Renal cortex interstitium (tissue), 11 donors: Measurements from ENCODE around the gene NOS1AP. TPM values are rescaled to one million over a fixed set of nuclear protein-coding genes. Genes with fewer than 3 reads are reported as not detected.

ENCODE experiments used
- DNase-seq, 11 donors: peaks; one replicate each; pipeline ENCODE4 v3.0.0-alpha.2; 2013; ENCODE audit warnings: low read depth in 9 of 11, low spot score in 4 of 11; ENCODE audit errors: extremely low read depth in 1 of 11
- polyA plus RNA-seq, 3 donors: library from polyadenylated mRNA; unstranded; fragments of 120-200 nt; gene quantifications; one replicate each; pipeline ENCODE4 v1.2.1, GENCODE V29; 2013; ENCODE audit not compliant: insufficient read length in 3 of 3

NOS1AP gene
- polyA plus RNA-seq, 3 donors, result 9.6 to 18.0 (median 10.4) TPM

- no peak for DNase-seq
Measured at GRCh38 chr1:162222730-162223129, 153.2 kb downstream of the NOS1AP start.

GRCh38 chr1:162223488-162223887, 154.0 kb downstream of the NOS1AP start:
- DNase-seq, result no peak

GRCh38 chr1:162224267-162224666, 154.8 kb downstream of the NOS1AP start:
- no peak for DNase-seq

- DNase-seq, result no peak
Measured at GRCh38 chr1:162228586-162228985, 159.1 kb downstream of the NOS1AP start.

GRCh38 chr1:162229549-162229948, 160.1 kb downstream of the NOS1AP start:
- no peak for DNase-seq

- no peak for DNase-seq
Measured at GRCh38 chr1:162230096-162230495, 160.6 kb downstream of the NOS1AP start.

- DNase-seq, result no peak
Measured at GRCh38 chr1:162230517-162230916, 161.0 kb downstream of the NOS1AP start.

- no peak for DNase-seq
Measured at GRCh38 chr1:162232034-162232711, 162.7 kb downstream of the NOS1AP start.

- DNase-seq, result no peak
Measured at GRCh38 chr1:162233066-162233465, 163.6 kb downstream of the NOS1AP start.

GRCh38 chr1:162233937-162234336, 164.4 kb downstream of the NOS1AP start:
- DNase-seq, result no peak

- DNase-seq, result no peak
Measured at GRCh38 chr1:162234571-162234970, 165.1 kb downstream of the NOS1AP start.

- peak in 9 of 11 donors; percentile 48 to 90 (median 80) for DNase-seq
Measured at GRCh38 chr1:162235241-162235800, 165.8 kb downstream of the NOS1AP start.

- no peak for DNase-seq
Measured at GRCh38 chr1:162236201-162236600, 166.7 kb downstream of the NOS1AP start.

- DNase-seq, result no peak
Measured at GRCh38 chr1:162236618-162237017, 167.1 kb downstream of the NOS1AP start.

- DNase-seq, result no peak
Measured at GRCh38 chr1:162240577-162240976, 171.1 kb downstream of the NOS1AP start.

GRCh38 chr1:162242804-162243203, 173.3 kb downstream of the NOS1AP start:
- no peak for DNase-seq

GRCh38 chr1:162248854-162249535, 179.5 kb downstream of the NOS1AP start:
- DNase-seq, result no peak

- no peak for DNase-seq
Measured at GRCh38 chr1:162250004-162250730, 180.7 kb downstream of the NOS1AP start.

- no peak for DNase-seq
Measured at GRCh38 chr1:162251102-162251501, 181.6 kb downstream of the NOS1AP start.

- no peak for DNase-seq
Measured at GRCh38 chr1:162252214-162252613, 182.7 kb downstream of the NOS1AP start.
